HG03378 (cell line): Measurements from ENCODE around the gene ZNF783.
"Not testable (repeated sequence)": the region's sequence is repeated elsewhere in the genome, so short reads cannot be mapped to it uniquely, and the experiment has no call there.

Experiments used
- ATAC-seq: cut with Tn5 transposase; IDR thresholded peaks from one replicate; pipeline ENCODE4 v1.9.1; 2021; ENCODE audit warnings: mild to moderate bottlenecking, moderate library complexity; ENCODE audit not compliant: unreplicated experiment

The ZNF783 gene

DNA sequence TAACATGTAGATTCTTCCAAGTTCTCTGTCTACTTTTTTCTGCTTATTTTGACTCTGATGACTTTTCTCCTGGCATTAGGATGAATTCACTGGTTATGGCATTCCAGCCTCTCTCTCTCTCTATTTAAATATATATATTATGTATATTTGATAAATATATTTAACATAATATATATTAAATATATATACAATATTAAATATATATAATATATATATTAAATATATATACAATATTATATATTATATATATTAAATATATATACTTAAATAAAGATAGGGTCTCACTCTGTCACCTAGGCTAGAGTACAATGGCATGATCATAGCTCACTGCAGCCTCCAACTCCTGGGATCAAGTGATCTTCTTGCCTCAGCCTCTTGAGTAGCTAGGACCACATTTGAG lies 60.7 kb downstream of the ZNF783 start:
- ATAC-seq, result no peak

DNA sequence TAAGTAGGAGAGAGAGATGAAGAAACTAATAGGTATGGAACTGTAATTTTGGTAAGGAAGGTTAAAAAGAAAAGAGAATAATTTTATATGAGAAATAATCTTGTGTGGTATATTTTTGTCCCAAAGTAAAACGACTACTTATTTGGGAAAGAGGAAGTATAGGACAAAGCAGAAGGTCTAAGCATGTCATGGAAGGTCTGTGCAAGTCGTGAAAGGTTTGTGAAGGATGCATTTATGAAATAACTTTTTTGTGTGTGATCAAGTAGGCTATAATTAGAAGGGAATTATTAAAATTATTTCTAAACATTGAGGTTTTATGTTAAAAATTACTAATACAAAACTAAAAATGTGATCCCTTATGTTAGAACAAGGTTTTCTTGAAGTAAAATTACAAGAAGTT lies 63.3 kb downstream of the ZNF783 start:
- ATAC-seq, result no peak

DNA sequence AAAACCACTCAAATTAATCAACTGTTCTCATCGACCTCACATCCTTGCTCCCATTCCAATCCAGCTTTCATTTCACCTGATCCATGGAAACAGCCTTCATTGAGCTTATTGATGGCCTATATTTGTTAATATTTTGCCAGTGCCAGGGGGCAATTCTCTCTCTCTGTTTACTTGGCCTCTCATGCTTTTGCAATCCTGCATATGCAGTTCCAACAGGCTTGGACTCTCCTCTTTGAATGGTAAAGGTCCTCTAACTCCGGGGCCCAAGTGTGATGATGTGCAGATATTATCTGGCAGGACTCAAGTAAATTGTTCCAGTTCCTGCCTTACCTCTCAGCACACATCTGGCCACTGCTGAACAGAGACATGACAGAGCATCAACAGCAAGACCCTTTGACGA lies 67.3 kb downstream of the ZNF783 start:
- ATAC-seq, result no peak

DNA sequence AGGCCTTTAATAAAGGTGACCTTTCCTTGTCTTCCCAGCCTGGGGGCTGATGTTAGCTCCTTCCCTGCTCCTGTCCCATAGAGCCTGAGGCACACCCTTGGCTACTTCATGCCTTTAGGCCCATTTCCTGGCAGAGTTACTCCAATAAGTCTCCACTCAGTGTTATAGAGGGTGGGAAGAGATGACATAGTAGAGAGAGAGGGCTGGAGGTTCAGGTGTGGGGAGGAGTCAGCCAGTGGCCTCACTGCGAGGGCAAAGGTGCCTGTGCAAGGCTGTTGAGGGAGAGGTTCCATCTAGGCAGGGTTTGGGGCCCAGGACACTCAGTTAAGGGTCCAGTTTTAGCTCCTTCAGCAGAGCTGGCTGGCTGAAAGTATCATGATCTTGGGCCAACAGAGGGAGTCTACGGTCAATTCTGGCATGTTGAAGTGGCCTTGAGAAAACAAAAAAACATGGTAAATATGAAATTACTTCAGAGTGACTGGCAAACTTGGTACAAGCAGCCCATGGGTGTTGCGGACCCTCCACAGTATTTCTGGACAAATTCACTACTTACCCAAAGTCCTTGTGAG lies 67.9 kb downstream of the ZNF783 start:
- ATAC-seq, result no peak

DNA sequence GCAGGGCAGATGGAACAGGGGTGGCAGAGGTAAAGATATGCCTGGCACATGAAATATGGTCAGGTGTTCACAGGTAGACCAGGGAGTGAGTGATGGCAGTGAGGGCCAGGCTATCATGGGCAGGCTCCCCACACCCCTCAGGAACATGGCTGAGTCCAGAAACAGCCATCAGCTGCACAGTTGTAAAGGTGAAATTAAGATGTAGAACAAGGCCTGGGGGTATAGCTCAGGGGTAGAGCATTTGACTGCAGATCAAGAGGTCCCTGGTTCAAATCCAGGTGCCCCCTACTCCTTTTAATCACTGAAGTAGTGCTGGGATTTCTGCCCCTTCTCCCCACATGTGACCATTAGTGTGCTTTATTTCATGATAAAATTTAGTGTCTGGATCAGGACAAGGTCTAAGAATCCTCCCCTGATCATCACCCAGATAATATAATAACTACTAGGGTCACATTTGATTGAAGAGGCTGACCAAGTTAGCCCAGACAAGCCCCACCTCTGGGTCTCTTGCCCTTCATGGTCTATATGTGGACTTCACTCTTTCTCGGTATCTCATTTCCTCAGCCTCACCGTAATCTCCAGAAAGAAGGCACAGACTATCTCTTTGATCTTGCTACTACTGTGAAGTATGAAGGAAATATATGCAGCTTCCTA lies 69.0 kb downstream of the ZNF783 start:
- no peak for ATAC-seq

DNA sequence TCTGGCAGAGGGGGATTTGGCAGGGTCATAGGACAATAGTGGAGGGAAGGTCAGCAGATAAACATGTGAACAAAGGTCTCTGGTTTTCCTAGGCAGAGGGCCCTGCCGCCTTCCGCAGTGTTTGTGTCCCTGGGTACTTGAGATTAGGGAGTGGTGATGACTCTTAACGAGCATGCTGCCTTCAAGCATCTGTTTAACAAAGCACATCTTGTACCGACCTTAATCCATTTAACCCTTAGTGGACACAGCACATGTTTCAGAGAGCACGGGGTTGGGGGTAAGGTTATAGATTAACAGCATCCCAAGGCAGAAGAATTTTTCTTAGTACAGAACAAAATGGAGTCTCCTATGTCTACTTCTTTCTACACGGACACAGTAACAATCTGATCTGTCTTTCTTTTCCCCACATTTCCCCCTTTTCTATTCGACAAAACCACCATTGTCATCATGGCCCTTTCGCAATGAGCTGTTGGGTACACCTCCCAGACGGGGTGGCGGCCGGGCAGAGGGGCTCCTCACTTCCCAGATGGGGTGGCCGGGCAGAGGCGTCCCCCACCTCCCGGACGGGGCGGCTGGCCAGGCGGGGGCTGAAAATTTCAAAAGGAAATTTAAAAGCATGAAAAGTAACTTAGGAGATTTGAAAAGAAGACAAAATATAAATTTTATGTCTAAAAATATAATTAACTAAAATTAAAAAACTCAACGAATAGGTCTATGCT lies 70.8 kb downstream of the ZNF783 start:
- not testable (repeated sequence) for ATAC-seq

DNA sequence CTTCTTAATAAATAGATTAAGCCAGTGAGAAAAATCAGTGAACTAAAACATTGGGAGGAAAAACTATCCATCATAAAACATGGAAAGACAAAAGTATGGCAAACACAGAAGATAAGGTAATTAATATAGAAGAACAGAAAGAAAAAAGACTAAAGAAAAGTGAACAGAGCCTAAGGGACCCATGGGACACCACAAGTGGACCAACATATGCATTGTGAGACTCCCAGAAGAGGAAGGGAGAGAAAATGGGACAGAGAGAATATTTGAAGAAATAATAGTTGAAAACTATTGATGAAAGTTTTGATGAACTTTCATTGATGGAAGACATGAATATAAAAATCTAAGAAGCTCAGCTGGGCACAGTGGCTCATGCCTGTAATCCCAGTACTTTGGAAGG lies 71.3 kb downstream of the ZNF783 start:
- no peak for ATAC-seq

DNA sequence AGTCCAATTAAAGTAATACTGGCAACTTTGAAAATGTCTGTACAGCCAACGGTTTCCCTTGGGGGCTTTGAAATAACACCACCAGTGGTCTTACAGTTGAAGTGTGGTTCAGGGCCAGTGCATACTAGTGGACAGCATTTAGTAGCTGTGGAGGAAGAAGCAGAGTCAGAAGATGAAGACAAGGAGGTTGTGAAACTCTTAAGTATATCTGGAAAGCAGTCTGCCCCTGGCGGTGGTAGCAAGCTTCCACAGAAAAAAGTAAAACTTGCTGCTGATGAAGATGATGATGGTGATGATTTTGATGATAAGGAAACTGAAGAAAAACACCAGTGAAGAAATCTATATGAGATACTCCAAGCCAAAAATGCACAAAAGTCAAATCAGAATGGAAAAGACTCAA lies 72.2 kb downstream of the ZNF783 start:
- no peak for ATAC-seq
